ENCODE results near the gene IL2RA.

GRCh38 chr10:6097063-6097462 lies 34.9 kb upstream of the IL2RA start:
- no peak for TF ChIP-seq CTCF (IDR thresholded peaks at IDR 0.05)
- no peak for TF ChIP-seq POLR2AphosphoS5 (IDR thresholded peaks at IDR 0.05)
